ENCODE data around the gene XPOT. TPM values are rescaled to one million over a fixed set of nuclear protein-coding genes. Genes with fewer than 3 reads are reported as not detected.

The XPOT gene
- total RNA-seq, 4 donors from 2014 or later: 54.9 to 64.5 (median 55.9) TPM

GRCh38 chr12:64389154-64389553, 15.0 kb upstream of the XPOT start:
- TF ChIP-seq CTCF (IDR thresholded peaks at IDR 0.05): no peak
- DNase-seq (ENCODE audit: low spot score): no peak
- no peak for ATAC-seq (ENCODE audit: low FRiP score)

GRCh38 chr12:64390275-64390851, 13.8 kb upstream of the XPOT start, which contains the start of gene C12orf56:
C12orf56 (minus strand) TSS chr12:64390758; CDS start chr12:64390565, 193 bp downstream.
- TF ChIP-seq CTCF (IDR thresholded peaks at IDR 0.05): no peak
- no peak for ATAC-seq (ENCODE audit: low FRiP score)

GRCh38 chr12:64392221-64392620, 12.0 kb upstream of the XPOT start:
- DNase-seq (ENCODE audit: low spot score): no peak
- TF ChIP-seq CTCF (IDR thresholded peaks at IDR 0.05): no peak
- ATAC-seq (ENCODE audit: low FRiP score): no peak

More at GRCh38 chr12:64390275-64390851, 13.8 kb upstream of the XPOT start, which contains the start of gene C12orf56:
- no peak for DNase-seq (ENCODE audit: low spot score)

- no peak for ATAC-seq (ENCODE audit: low FRiP score)
- no peak for TF ChIP-seq CTCF (IDR thresholded peaks at IDR 0.05)
- no peak for DNase-seq (ENCODE audit: low spot score)
Observed at GRCh38 chr12:64395739-64396138, 8.5 kb upstream of the XPOT start.

GRCh38 chr12:64400041-64400440, 4.2 kb upstream of the XPOT start:
- no peak for DNase-seq (ENCODE audit: low spot score)

GRCh38 chr12:64402181-64402580, 2.0 kb upstream of the XPOT start:
- ATAC-seq (ENCODE audit: low FRiP score) (no peak), DNase-seq (ENCODE audit: low spot score) (no peak)
- TF ChIP-seq CTCF (IDR thresholded peaks at IDR 0.05): no peak

More at GRCh38 chr12:64400041-64400440, 4.2 kb upstream of the XPOT start:
- no peak for TF ChIP-seq CTCF (IDR thresholded peaks at IDR 0.05)
- no peak for ATAC-seq (ENCODE audit: low FRiP score)
